Left lung (tissue), 10 donors: ENCODE measurements around the gene NEXN. TPM values are rescaled to one million over a fixed set of nuclear protein-coding genes. Genes with fewer than 3 reads are reported as not detected.

ENCODE experiments used
- ATAC-seq: fragments of 200-7000 bp; cut with Tn5 transposase; one replicate; pipeline ENCODE4 v1.9.1; 2020; ENCODE audit warnings: moderate library complexity
- DNase-seq, 4 donors: peaks; one replicate each; pipeline ENCODE4 v3.0.0-alpha.2; 2013 to 2020
- H3K27ac ChIP-seq, 2 donors: fragments of 200-600 bp; sonication (generic) in 1 of 2; one replicate each; pipeline versions ENCODE4 v1.5.0 to v1.8.0; 2020 to 2021
- H3K27me3 ChIP-seq, 2 donors: fragments of 200-600 bp; sonication (generic) in 1 of 2; one replicate each; pipeline versions ENCODE4 v1.5.0 to v1.8.0; 2020 to 2021
- H3K36me3 ChIP-seq, 2 donors: fragments of 200-600 bp; sonication (generic) in 1 of 2; one replicate each; pipeline versions ENCODE4 v1.5.0 to v1.8.0; 2020 to 2021
- H3K4me1 ChIP-seq, 2 donors: fragments of 200-600 bp; one replicate each; pipeline ENCODE4 v1.8.0; 2021
- H3K4me3 ChIP-seq, 2 donors: fragments of 200-600 bp; sonication (generic) in 1 of 2; one replicate each; pipeline versions ENCODE4 v1.5.0 to v1.8.0; 2020 to 2021; ENCODE audit warnings: mild to moderate bottlenecking in 1 of 2
- H3K9me3 ChIP-seq, 2 donors: fragments of 200-600 bp; sonication (generic) in 1 of 2; one replicate each; pipeline versions ENCODE4 v1.5.0 to v1.8.0; 2020 to 2021
- CTCF ChIP-seq, 2 donors: fragments of 200-600 bp; sonication (generic) in 1 of 2; IDR thresholded peaks; one replicate each; pipeline versions ENCODE4 v1.5.0 to v1.8.0; 2021; ENCODE audit warnings: antibody characterized with exemption in 2 of 2
- intact Hi-C, 2 donors: fragments of 100-400 bp; cut with DNase I; formaldehyde crosslinking; loops; one replicate each; pipeline versions ENCODE4 v1.11.2 to v1.14.2; 2022
- polyA plus RNA-seq, 6 donors: library from polyadenylated mRNA; unstranded; fragments of 120-200 nt; gene quantifications; one replicate each; pipeline ENCODE4 v1.2.1, GENCODE V29; 2013; ENCODE audit not compliant: insufficient read length in 6 of 6
- total RNA-seq, 2 donors: library from RNA; stranded (reverse); fragmentation: NEBNext Ultra II Directional; extraction: Animal tissue kit (Norgen Biotek cat#: 25700); gene quantifications; one replicate each; pipeline ENCODE4 v1.2.1, GENCODE V29; 2021
- donor health status: DM: no; HTN: yes; CAD: no.
- donor health status: DM: no; HTN: no; CAD: no.

NEXN gene
- total and polyA plus RNA-seq, 8 donors: 17.9 to 45.0 (median 34.9) TPM

- peaks cover 0 to 100% of the 10 kb centered on the region in 2 donors for H3K36me3 ChIP-seq
- DNase-seq (no peak), ATAC-seq (no peak)
- no peaks in the 10 kb centered on the region for H3K9me3 ChIP-seq
- H3K4me3 ChIP-seq: no peak overlapping the region
- no peak for TF ChIP-seq CTCF (IDR thresholded peaks at IDR 0.05)
- intact Hi-C loops: no loop called here
- H3K4me1 ChIP-seq: no peaks in the 10 kb centered on the region
- no peak overlapping the region for H3K27ac ChIP-seq
- no peaks in the 10 kb centered on the region for H3K27me3 ChIP-seq
Observed at GRCh38 chr1:77954521-77954920, 66.1 kb downstream of the NEXN start.

- no peak overlapping the region for H3K27ac ChIP-seq
- DNase-seq: no peak
- no peaks in the 10 kb centered on the region for H3K4me1 ChIP-seq
- H3K36me3 ChIP-seq: peaks cover 0 to 100% of the 10 kb centered on the region in 2 donors
- peak; percentile 82 for ATAC-seq
- H3K4me3 ChIP-seq: no peak overlapping the region
- H3K9me3 ChIP-seq: no peaks in the 10 kb centered on the region
- intact Hi-C loops: no loop called here
- no peak for TF ChIP-seq CTCF (IDR thresholded peaks at IDR 0.05)
- no peaks in the 10 kb centered on the region for H3K27me3 ChIP-seq
Observed at GRCh38 chr1:77955709-77956108, 67.3 kb downstream of the NEXN start.

- intact Hi-C loops: no loop called here
- DNase-seq (no peak), ATAC-seq (no peak)
- H3K27ac ChIP-seq: no peak overlapping the region
- H3K27me3 ChIP-seq: no peaks in the 10 kb centered on the region
- no peaks in the 10 kb centered on the region for H3K4me1 ChIP-seq
- H3K4me3 ChIP-seq: no peak overlapping the region
- no peak for TF ChIP-seq CTCF (IDR thresholded peaks at IDR 0.05)
- peaks cover 0 to 100% of the 10 kb centered on the region in 2 donors for H3K36me3 ChIP-seq
- no peaks in the 10 kb centered on the region for H3K9me3 ChIP-seq
Observed at GRCh38 chr1:77956464-77956863, 68.0 kb downstream of the NEXN start.

- peaks cover 2 to 100% of the 10 kb centered on the region in 2 donors for H3K36me3 ChIP-seq
Observed at GRCh38 chr1:77958391-77958790, 70.0 kb downstream of the NEXN start.

GRCh38 chr1:77958850-77959249, 70.4 kb downstream of the NEXN start:
- intact Hi-C loops: no loop called here
- Histone ChIP-seq H3K27ac (no peak overlapping the region), H3K4me1 (no peaks in the 10 kb centered on the region), H3K27me3 (no peaks in the 10 kb centered on the region), H3K4me3 (no peak overlapping the region), H3K9me3 (no peaks in the 10 kb centered on the region), H3K36me3 (peaks cover 6 to 100% of the 10 kb centered on the region in 2 donors)
- DNase-seq (no peak), ATAC-seq (no peak)
- no peak for TF ChIP-seq CTCF (IDR thresholded peaks at IDR 0.05)

More at GRCh38 chr1:77958391-77958790, 70.0 kb downstream of the NEXN start:
- TF ChIP-seq CTCF (IDR thresholded peaks at IDR 0.05): no peak
- H3K4me1 ChIP-seq: no peaks in the 10 kb centered on the region
- no peak for ATAC-seq
- intact Hi-C loops: no loop called here
- H3K4me3 ChIP-seq: no peak overlapping the region
- no peak for DNase-seq
- H3K9me3 ChIP-seq: no peaks in the 10 kb centered on the region
- H3K27me3 ChIP-seq: no peaks in the 10 kb centered on the region
- no peak overlapping the region for H3K27ac ChIP-seq
